Neutrophil (primary cell): ENCODE measurements around the gene MXD3.
A peak's percentile ranks its signal among the peaks of the same experiment; 100 is the strongest.

Source experiments
- H3K27ac ChIP-seq: fragments of 200-600 bp; sonication (generic); 2 replicates; pipeline ENCODE4 v1.5.1; 2016; ENCODE audit warnings: mild to moderate bottlenecking, moderate library complexity
- H3K27me3 ChIP-seq: fragments of 200-600 bp; sonication (generic); 2 replicates; pipeline ENCODE4 v1.6.0; 2016; ENCODE audit warnings: mild to moderate bottlenecking
- H3K36me3 ChIP-seq: fragments of 200-600 bp; sonication (generic); 2 replicates; pipeline ENCODE4 v1.5.1; 2017
- H3K4me1 ChIP-seq, 2 experiments: fragments of 200-600 bp in 1 of 2; sonication (generic) in 1 of 2; 1 replicate in 1 of 2; 2 replicates in 1 of 2; pipeline versions ENCODE4 v1.5.1 to v1.6.1; 2013 to 2016; ENCODE audit warnings: low read depth in 1 of 2, low read length in 1 of 2, mild to moderate bottlenecking in 1 of 2, moderate library complexity in 1 of 2; ENCODE audit not compliant: control insufficient read depth in 1 of 2, insufficient read depth in 1 of 2
- H3K4me3 ChIP-seq, 2 experiments: fragments of 200-600 bp in 1 of 2; sonication (generic) in 1 of 2; 1 replicate in 1 of 2; 2 replicates in 1 of 2; pipeline ENCODE4 v1.5.1; 2013 to 2016; ENCODE audit warnings: low read depth in 1 of 2, low read length in 1 of 2, mild to moderate bottlenecking in 1 of 2, moderate library complexity in 1 of 2
- H3K9me3 ChIP-seq: fragments of 200-600 bp; sonication (generic); 2 replicates; pipeline ENCODE4 v1.5.1; 2016
- TF ChIP-seq, protein P1 (sequence below): fragments of 200-600 bp; sonication (generic); IDR thresholded peaks from 2 replicates; pipeline ENCODE4 v1.5.1; 2016; ENCODE audit warnings: antibody characterized with exemption

MXD3 gene

DNA sequence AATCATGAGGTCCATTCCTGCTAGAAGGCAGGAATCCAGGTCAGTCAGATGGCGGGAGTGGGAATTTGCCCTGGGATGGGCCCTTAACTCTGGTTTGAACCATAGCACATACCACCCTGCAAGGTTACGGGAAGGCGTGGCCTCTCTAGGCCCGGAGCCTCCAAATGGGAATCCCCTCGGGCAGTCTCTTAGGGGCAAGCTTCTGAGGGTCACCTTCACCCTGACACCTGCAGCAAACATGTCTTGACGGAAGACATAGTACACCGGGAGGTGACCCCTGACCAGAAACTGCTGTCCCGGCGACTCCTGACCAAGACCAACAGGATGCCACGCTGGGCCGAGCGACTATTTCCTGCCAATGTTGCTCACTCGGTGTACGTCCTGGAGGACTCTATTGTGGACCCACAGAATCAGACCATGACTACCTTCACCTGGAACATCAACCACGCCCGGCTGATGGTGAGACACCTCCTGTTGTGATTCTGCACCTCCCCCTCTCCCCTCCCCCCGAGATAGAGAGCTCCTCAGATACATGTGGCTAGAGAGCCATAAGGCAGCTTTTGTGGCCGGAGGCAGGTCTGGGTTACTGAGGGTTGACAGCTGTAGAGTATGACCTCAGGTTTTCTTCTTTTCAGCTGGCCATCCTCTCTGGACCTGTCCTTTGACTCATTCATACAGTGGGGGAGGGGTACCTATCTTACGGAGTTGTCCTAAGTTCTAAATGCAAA is 7.1 kb downstream of the MXD3 start:
- peaks cover 85 to 89% of the 10 kb centered on the region in 2 experiments for H3K4me1 ChIP-seq
- peaks cover 51% of the 10 kb centered on the region for H3K36me3 ChIP-seq
- H3K9me3 ChIP-seq = no peaks in the 10 kb centered on the region

DNA sequence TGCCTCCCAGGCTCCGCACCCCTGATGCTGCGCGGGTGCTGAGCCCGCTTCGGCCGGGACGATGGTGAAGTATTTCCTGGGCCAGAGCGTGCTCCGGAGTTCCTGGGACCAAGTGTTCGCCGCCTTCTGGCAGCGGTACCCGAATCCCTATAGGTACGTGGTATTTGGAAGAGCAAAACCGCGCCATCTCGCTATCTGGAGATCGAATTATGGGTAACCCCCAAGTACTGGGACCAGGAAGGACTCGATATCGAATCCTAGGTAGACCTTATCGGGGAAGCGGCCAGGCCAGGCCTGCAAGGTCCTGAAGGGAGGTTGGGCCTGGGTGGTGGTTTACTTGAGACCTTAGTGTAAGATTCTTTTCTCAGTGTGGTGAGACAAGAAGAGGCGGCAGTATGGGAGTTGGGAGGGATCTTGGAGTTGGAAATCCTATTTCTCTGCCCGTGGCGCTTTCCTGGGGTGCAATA is 7.7 kb downstream of the MXD3 start:
- Histone ChIP-seq H3K27me3 (no peaks in the 10 kb centered on the region), H3K4me1 (peaks cover 85 to 89% of the 10 kb centered on the region in 2 experiments), H3K27ac (peak overlapping the region; percentile 95), H3K9me3 (no peaks in the 10 kb centered on the region), H3K4me3 (peak overlapping the region; percentile 79 to 99), H3K36me3 (peaks cover 57% of the 10 kb centered on the region)
- TF ChIP-seq, protein P1, sequence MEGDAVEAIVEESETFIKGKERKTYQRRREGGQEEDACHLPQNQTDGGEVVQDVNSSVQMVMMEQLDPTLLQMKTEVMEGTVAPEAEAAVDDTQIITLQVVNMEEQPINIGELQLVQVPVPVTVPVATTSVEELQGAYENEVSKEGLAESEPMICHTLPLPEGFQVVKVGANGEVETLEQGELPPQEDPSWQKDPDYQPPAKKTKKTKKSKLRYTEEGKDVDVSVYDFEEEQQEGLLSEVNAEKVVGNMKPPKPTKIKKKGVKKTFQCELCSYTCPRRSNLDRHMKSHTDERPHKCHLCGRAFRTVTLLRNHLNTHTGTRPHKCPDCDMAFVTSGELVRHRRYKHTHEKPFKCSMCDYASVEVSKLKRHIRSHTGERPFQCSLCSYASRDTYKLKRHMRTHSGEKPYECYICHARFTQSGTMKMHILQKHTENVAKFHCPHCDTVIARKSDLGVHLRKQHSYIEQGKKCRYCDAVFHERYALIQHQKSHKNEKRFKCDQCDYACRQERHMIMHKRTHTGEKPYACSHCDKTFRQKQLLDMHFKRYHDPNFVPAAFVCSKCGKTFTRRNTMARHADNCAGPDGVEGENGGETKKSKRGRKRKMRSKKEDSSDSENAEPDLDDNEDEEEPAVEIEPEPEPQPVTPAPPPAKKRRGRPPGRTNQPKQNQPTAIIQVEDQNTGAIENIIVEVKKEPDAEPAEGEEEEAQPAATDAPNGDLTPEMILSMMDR = no peak

More for the DNA sequence above, 7.1 kb downstream of the MXD3 start:
- Histone ChIP-seq H3K27me3 (no peaks in the 10 kb centered on the region), H3K4me3 (peak overlapping the region; percentile 79 to 99), H3K27ac (peak overlapping the region; percentile 95)
- TF ChIP-seq, protein P1 = no peak

DNA sequence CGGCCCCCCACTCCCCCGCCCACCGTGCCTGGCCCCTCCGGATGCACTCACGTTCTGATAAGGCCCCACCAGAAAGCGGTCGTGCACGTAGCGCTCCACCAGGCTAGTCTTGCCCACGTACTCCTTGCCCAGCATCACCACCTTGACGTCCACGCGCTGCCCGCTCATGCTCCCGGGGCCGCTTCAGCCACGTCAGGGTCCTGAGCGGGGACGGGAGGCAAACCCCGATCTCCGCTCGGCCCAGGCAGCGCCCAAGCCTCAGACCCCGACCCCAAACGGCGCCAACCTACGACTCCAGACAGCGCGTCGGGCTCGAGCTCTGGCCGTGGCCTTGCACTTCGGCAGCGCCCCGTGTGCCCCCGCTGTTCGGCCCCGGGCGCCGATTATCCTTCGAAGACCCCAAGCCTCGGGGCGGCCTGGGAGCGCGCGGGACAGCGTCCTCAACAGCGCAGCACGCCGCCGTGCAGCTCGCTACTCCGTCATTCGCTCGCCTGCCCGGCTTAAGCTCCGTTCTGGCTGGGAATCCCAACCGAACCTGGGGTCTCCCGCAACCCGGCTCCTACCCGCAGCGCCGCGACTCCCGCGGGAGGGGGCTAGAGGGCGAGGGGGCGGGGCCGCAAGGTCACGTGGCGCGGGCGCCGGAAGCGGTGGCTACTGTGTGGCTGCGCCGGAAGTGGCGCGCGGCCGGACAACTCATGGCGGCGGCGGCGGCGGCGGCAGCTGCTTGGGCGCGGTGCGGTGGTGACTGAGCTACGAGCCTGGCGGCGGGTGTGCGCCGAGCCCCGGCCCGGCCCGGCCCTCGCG is 8.4 kb downstream of the MXD3 start, which contains the start of the genes PRELID1 and RAB24:
Gene PRELID1 (plus strand): TSS at position 679 of the 804 bp plus-strand sequence. CDS start 187 bp downstream, outside the sequence.
Gene RAB24 (minus strand): TSS at position 599 of the 804 bp plus-strand sequence. CDS start 431 bp downstream, at position 168.
- H3K27ac ChIP-seq = peak within 1 kb of the TSS; percentile 95
- H3K4me1 ChIP-seq = peaks cover 85 to 89% of the 10 kb centered on the region in 2 experiments
- no peaks in the 10 kb centered on the region for H3K27me3 ChIP-seq
- H3K36me3 ChIP-seq = peaks cover 62% of the 10 kb centered on the region
- peak within 1 kb of the TSS; percentile 79 to 99 for H3K4me3 ChIP-seq
- TF ChIP-seq, protein P1 = peak; percentile 71
- no peaks in the 10 kb centered on the region for H3K9me3 ChIP-seq

DNA sequence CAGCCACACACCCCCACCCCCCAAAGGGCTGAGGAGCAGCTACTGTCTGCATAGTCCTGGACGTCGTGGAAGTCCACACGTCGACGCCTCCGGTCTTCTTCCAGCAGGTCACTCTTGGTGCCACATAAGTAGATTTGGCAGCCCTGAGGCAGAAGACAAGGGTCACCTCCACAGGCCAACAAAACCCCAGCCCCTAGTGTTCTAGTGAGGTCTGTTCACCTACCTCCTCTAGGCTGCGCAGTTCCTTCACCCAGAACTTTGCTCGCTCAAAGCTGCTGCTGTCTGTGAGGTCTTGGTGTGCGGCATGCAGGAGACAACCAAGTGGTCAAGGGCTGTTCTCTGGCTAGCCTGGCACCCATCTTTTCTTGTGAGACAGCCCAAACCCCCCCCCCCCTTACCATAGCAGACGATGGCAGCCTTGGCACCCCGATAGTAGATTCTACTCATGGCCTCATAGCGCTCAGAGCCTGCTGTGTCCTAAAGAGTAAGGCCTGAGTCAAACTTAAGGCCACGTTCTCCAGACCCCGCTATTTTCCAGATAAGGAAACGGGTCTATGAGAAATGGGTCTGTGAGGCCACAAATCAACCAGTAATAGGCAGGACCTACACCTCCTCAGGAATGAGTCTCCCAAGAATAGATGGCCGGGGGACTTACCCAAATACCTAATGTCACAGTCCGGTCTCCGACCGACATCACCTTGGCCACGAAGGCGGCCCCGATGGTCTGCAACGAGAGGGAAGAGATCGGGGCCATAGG is 9.2 kb downstream of the MXD3 start:
- Histone ChIP-seq H3K27me3 (no peaks in the 10 kb centered on the region), H3K27ac (peak overlapping the region; percentile 95), H3K4me3 (peak overlapping the region; percentile 79 to 99), H3K36me3 (peaks cover 63% of the 10 kb centered on the region), H3K9me3 (no peaks in the 10 kb centered on the region), H3K4me1 (peaks cover 85 to 89% of the 10 kb centered on the region in 2 experiments)
- TF ChIP-seq, protein P1 = no peak
